Ovary (tissue), 9 donors: ENCODE results near the gene IFIT2. TPM values are rescaled to one million over a fixed set of nuclear protein-coding genes. Genes with fewer than 3 reads are reported as not detected.

Source experiments
- DNase-seq, 5 donors: peaks; one replicate each; pipeline ENCODE4 v3.0.0-alpha.2; 2019 to 2020
- H3K27ac ChIP-seq, 2 donors: fragments of 200-600 bp; one replicate each; pipeline versions ENCODE4 v1.5.1 to v1.8.0; 2019 to 2022
- H3K27me3 ChIP-seq: fragments of 200-600 bp; one replicate; pipeline ENCODE4 v1.8.0; 2022
- H3K36me3 ChIP-seq: fragments of 200-600 bp; sonication (generic); one replicate; pipeline ENCODE4 v1.5.1; 2019
- H3K4me1 ChIP-seq: one replicate; pipeline ENCODE4 v1.8.1; 2013; ENCODE audit warnings: mild to moderate bottlenecking, moderate library complexity; ENCODE audit not compliant: insufficient read depth
- H3K4me3 ChIP-seq: fragments of 200-600 bp; sonication (generic); one replicate; pipeline ENCODE4 v1.5.1; 2017
- H3K9me3 ChIP-seq, 2 donors: fragments of 200-600 bp in 1 of 2; sonication (generic) in 1 of 2; one replicate each; pipeline versions ENCODE4 v1.5.1 to v1.8.1; 2013 to 2019; ENCODE audit warnings: mild to moderate bottlenecking in 1 of 2, moderate library complexity in 1 of 2
- CTCF ChIP-seq, 3 donors: fragments of 450-650 bp in 2 of 3; fragments of 200-600 bp in 1 of 3; IDR thresholded peaks; one replicate each; pipeline versions ENCODE4 v1.5.1 to v1.8.0; 2016 to 2022; ENCODE audit warnings: antibody characterized with exemption in 3 of 3, mild to moderate bottlenecking in 1 of 3
- EP300 ChIP-seq: sonication (generic); formaldehyde crosslinking; IDR thresholded peaks from one replicate; pipeline ENCODE4 v1.6.1; 2017; ENCODE audit warnings: antibody characterized with exemption
- POLR2A ChIP-seq: fragments of 450-650 bp; IDR thresholded peaks from one replicate; pipeline ENCODE4 v1.6.1; 2017; ENCODE audit warnings: antibody characterized with exemption, mild to moderate bottlenecking, moderate library complexity
- WGBS, 3 donors: extraction: QIAGEN DNeasy Blood & Tissue Kit in 1 of 3; methylation state at CpG; one replicate each; pipeline versions ENCODE4 v1.1.5 to v1.1.7; 2013 to 2017; 5-methylcytosine and 5-hydroxymethylcytosine counted together
- intact Hi-C, 4 donors: fragments of 100-400 bp; cut with DNase I; formaldehyde crosslinking; loops; one replicate each; pipeline versions ENCODE4 v1.11.0 to v1.15.1; 2022 to 2023
- polyA plus RNA-seq, 2 donors: library from polyadenylated mRNA; stranded (reverse); fragments of 200-250 nt in 1 of 2; fragments of 350-450 nt in 1 of 2; fragmentation: Illumina TruSeq in 1 of 2; extraction: RNeasy Lipid Tissue Mini Kit (QIAGEN cat#74804) in 1 of 2; gene quantifications; one replicate each; pipeline ENCODE4 v1.2.3, GENCODE V29; 2013 to 2014
- total RNA-seq, 7 donors: library from RNA; depleted of rRNA in 2 of 7; stranded (reverse); fragments of >200 nt in 2 of 7; fragmentation: NEBNext Ultra II Directional in 3 of 7; extraction: Animal tissue kit (Norgen Biotek cat#: 25700) in 3 of 7; gene quantifications; one replicate each; pipeline versions ENCODE4 v1.1.0 to v1.2.4, GENCODE V29; 2016 to 2023
- donor health status: DM: no; HTN: no; CAD: no; lungs with moderate emphysema.
- donor health status: DM: no; HTN: no; CAD: no.
- donor health status: Bipolar disorder and iron deficiency.
- donor health status: DM: yes; HTN: yes; CAD: no.
- donor health status: DM: no; HTN: no; CAD: no.
- donor health status: DM: yes; HTN: yes; CAD: no.

The IFIT2 gene
- total and polyA plus RNA-seq, 9 donors = 2.1 to 21.3 (median 6.2) TPM

GRCh38 chr10:89342206-89342958 lies 40.5 kb downstream of the IFIT2 start:
- H3K4me3 ChIP-seq = no peak overlapping the region
- intact Hi-C loops = no loop called here
- H3K4me1 ChIP-seq = no peaks in the 10 kb centered on the region
- TF ChIP-seq EP300 = no peak
- no peak for TF ChIP-seq CTCF (IDR thresholded peaks at IDR 0.05)
- no peak for TF ChIP-seq POLR2A
- H3K9me3 ChIP-seq = no peaks in the 10 kb centered on the region
- H3K27me3 ChIP-seq = no peaks in the 10 kb centered on the region
- WGBS, 3 donors = 53 to 61% (median 53%) methylated on average over 3 of the region's 3 CpGs
- H3K27ac ChIP-seq = no peak overlapping the region
- H3K36me3 ChIP-seq = no peaks in the 10 kb centered on the region
- DNase-seq = peak in 4 of 5 donors; percentile 44 to 63 (median 53)

GRCh38 chr10:89343089-89343767 lies 41.4 kb downstream of the IFIT2 start:
- H3K27me3 ChIP-seq = no peaks in the 10 kb centered on the region
- H3K36me3 ChIP-seq = no peaks in the 10 kb centered on the region
- H3K4me3 ChIP-seq = no peak overlapping the region
- 83 to 86% (median 83%) methylated on average over 5 of the region's 5 CpGs for WGBS, 3 donors
- TF ChIP-seq EP300 (no peak), POLR2A (no peak), CTCF (IDR thresholded peaks at IDR 0.05) (no peak)
- intact Hi-C loops = no loop called here
- H3K4me1 ChIP-seq = no peaks in the 10 kb centered on the region
- no peak for DNase-seq
- no peak overlapping the region for H3K27ac ChIP-seq
- H3K9me3 ChIP-seq = no peaks in the 10 kb centered on the region

GRCh38 chr10:89344156-89344555 lies 42.3 kb downstream of the IFIT2 start:
- no peak for TF ChIP-seq POLR2A
- no peak for TF ChIP-seq CTCF (IDR thresholded peaks at IDR 0.05)
- TF ChIP-seq EP300 = no peak
- Histone ChIP-seq H3K4me1 (peaks cover 2% of the 10 kb centered on the region), H3K9me3 (no peaks in the 10 kb centered on the region), H3K4me3 (no peak overlapping the region), H3K36me3 (no peaks in the 10 kb centered on the region), H3K27ac (no peak overlapping the region), H3K27me3 (no peaks in the 10 kb centered on the region)
- WGBS, 3 donors = 35 to 52% (median 38%) methylated on average over 2 of the region's 2 CpGs
- intact Hi-C loops = no loop called here
- DNase-seq = no peak

GRCh38 chr10:89345367-89346000 lies 43.6 kb downstream of the IFIT2 start:
- 94 to 99% (median 95%) methylated on average over 4 of the region's 4 CpGs for WGBS, 3 donors

More at GRCh38 chr10:89345367-89346000, 43.6 kb downstream of the IFIT2 start:
- Histone ChIP-seq H3K4me1 (peaks cover 4% of the 10 kb centered on the region), H3K4me3 (no peak overlapping the region), H3K9me3 (no peaks in the 10 kb centered on the region), H3K27ac (no peak overlapping the region), H3K36me3 (no peaks in the 10 kb centered on the region), H3K27me3 (no peaks in the 10 kb centered on the region)
- no peak for TF ChIP-seq POLR2A
- TF ChIP-seq CTCF (IDR thresholded peaks at IDR 0.05) = no peak
- no peak for TF ChIP-seq EP300
- DNase-seq = no peak
- intact Hi-C loops = no loop called here
